GM13976 (cell line): ENCODE measurements around the gene ZNF324.

Experiments used
- DNase-seq: peaks from one replicate; pipeline ENCODE4 v3.0.0; 2012; ENCODE audit warnings: low spot score
- CTCF ChIP-seq: IDR thresholded peaks from 2 replicates; pipeline ENCODE4 v1.5.1; 2012; ENCODE audit warnings: borderline replicate concordance, mild to moderate bottlenecking; ENCODE audit not compliant: insufficient read depth; ENCODE audit errors: extremely low read depth, missing control alignments, control extremely low read depth
- in situ Hi-C: fragments of 300-500 bp; cut with MboI; formaldehyde crosslinking; loops from one replicate; pipeline ENCODE4 v1.12.0; 2022; ENCODE audit warnings: low sequenced_read_pairs, mixed read lengths, inconsistent platforms; ENCODE audit not compliant: unreplicated experiment

The ZNF324 gene

GRCh38 chr19:58519355-58520256, 52.7 kb downstream of the ZNF324 start, which contains the start of gene ZBTB45:
Gene ZBTB45, minus strand, starts transcription at chr19:58519810. Its CDS starts 2,137 bp downstream, at chr19:58517673.
- in situ Hi-C loops, result no loop called here
- TF ChIP-seq CTCF, result peak; percentile 93
- peak; percentile 89 for DNase-seq

GRCh38 chr19:58520257-58520599, 53.3 kb downstream of the ZNF324 start:
- in situ Hi-C loops, result no loop called here
- no peak for TF ChIP-seq CTCF
- DNase-seq, result no peak

- in situ Hi-C loops, result no loop called here
- TF ChIP-seq CTCF, result no peak
- DNase-seq, result no peak
These were observed 54.8 kb downstream of the ZNF324 start for GRCh38 chr19:58521651-58522050.

GRCh38 chr19:58522709-58523108, 55.8 kb downstream of the ZNF324 start:
- DNase-seq, result no peak
- TF ChIP-seq CTCF, result no peak
- in situ Hi-C loops, result no loop called here
